KMS-11 (cell line): ENCODE results near the gene MED4.

Source experiments
- H2AFZ ChIP-seq: fragments of 200-600 bp; sonication (generic); 2 replicates; pipeline ENCODE4 v1.6.1; 2016; ENCODE audit warnings: antibody characterized with exemption, mixed run types, low read depth
- H3K27ac ChIP-seq: fragments of 200-600 bp; sonication (generic); 2 replicates; pipeline ENCODE4 v1.6.1; 2016; ENCODE audit warnings: mild to moderate bottlenecking, mixed run types
- H3K27me3 ChIP-seq: fragments of 200-600 bp; sonication (generic); 2 replicates; pipeline ENCODE4 v1.6.1; 2017; ENCODE audit warnings: mild to moderate bottlenecking, low read depth, mixed run types, moderate library complexity; ENCODE audit not compliant: insufficient read depth
- H3K36me3 ChIP-seq: fragments of 200-600 bp; sonication (generic); 2 replicates; pipeline ENCODE4 v1.6.1; 2017; ENCODE audit warnings: mild to moderate bottlenecking, mixed run types; ENCODE audit not compliant: insufficient read depth
- H3K4me1 ChIP-seq: fragments of 200-600 bp; sonication (generic); 2 replicates; pipeline ENCODE4 v1.6.1; 2016; ENCODE audit warnings: mild to moderate bottlenecking, low read depth, mixed run types; ENCODE audit not compliant: poor library complexity, severe bottlenecking
- H3K4me2 ChIP-seq: fragments of 200-600 bp; sonication (generic); 2 replicates; pipeline ENCODE4 v1.7.0; 2016; ENCODE audit warnings: mild to moderate bottlenecking, mixed run types
- H3K4me3 ChIP-seq: fragments of 200-600 bp; sonication (generic); IDR thresholded peaks from 2 replicates; pipeline ENCODE4 v1.6.1; 2017; ENCODE audit warnings: low read depth, low read length, mixed read lengths; ENCODE audit not compliant: insufficient read depth
- H3K79me2 ChIP-seq: fragments of 200-600 bp; sonication (generic); 2 replicates; pipeline ENCODE4 v1.6.1; 2016; ENCODE audit warnings: low read depth, mixed run types; ENCODE audit not compliant: insufficient read depth
- H3K9ac ChIP-seq: fragments of 200-600 bp; sonication (generic); 2 replicates; pipeline ENCODE4 v1.6.1; 2016; ENCODE audit warnings: mild to moderate bottlenecking, mixed run types
- H4K20me1 ChIP-seq: fragments of 200-600 bp; sonication (generic); 2 replicates; pipeline ENCODE4 v1.6.1; 2016; ENCODE audit warnings: mild to moderate bottlenecking, mixed run types; ENCODE audit not compliant: insufficient read depth
- TF ChIP-seq, protein P1 (sequence below): fragments of 200-600 bp; sonication (generic); conservative IDR thresholded peaks from 2 replicates; pipeline ENCODE4 v1.6.1; 2017; ENCODE audit warnings: low read depth, mild to moderate bottlenecking, antibody characterized with exemption, low read length, moderate library complexity, mixed read lengths

The MED4 gene

DNA sequence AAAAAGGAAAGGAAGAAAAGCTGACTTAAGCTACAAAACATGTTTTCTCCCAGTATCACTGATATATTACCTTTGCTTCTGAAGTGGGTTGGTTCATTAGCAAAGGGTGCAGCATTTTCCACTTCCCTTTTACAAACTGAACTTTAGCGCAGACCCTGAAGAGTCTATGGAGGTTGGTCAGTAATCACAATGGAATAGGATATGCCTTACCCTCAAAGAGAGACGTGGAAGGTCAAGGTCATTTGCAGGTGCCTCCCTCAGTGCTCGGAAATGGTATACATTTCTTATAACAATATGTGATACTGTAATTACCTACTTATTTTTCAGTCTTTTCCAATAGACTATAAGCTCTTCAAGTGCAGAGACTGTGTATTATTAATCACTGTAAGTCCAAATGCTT is 21.9 kb upstream of the MED4 start:
- Histone ChIP-seq H3K4me1 (no peaks in the 10 kb centered on the region), H3K4me3 (no peak overlapping the region), H3K27me3 (no peaks in the 10 kb centered on the region), H3K36me3 (no peaks in the 10 kb centered on the region), H3K4me2 (no peak overlapping the region), H2AFZ (no peak overlapping the region), H4K20me1 (no peaks in the 10 kb centered on the region), H3K79me2 (no peaks in the 10 kb centered on the region), H3K27ac (no peak overlapping the region), H3K9ac (no peak overlapping the region)
- TF ChIP-seq, protein P1, sequence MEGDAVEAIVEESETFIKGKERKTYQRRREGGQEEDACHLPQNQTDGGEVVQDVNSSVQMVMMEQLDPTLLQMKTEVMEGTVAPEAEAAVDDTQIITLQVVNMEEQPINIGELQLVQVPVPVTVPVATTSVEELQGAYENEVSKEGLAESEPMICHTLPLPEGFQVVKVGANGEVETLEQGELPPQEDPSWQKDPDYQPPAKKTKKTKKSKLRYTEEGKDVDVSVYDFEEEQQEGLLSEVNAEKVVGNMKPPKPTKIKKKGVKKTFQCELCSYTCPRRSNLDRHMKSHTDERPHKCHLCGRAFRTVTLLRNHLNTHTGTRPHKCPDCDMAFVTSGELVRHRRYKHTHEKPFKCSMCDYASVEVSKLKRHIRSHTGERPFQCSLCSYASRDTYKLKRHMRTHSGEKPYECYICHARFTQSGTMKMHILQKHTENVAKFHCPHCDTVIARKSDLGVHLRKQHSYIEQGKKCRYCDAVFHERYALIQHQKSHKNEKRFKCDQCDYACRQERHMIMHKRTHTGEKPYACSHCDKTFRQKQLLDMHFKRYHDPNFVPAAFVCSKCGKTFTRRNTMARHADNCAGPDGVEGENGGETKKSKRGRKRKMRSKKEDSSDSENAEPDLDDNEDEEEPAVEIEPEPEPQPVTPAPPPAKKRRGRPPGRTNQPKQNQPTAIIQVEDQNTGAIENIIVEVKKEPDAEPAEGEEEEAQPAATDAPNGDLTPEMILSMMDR, result no peak

DNA sequence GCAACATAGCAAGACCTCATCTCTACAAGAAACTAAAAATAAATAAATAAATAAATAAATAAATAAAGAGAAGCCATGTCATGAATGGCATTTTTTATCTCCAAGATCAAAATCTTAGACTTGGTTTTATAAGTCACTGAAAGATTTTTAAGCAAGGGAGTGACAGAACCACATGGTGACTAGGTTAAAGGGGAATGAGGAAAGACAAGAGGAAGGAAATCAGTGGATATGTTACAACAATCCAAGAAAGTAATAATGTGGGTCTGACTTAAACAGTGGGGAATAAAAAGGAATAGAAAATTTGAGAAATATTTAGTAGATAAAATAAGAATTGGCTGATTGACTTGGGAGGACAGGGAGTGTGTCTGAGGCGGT is 18.8 kb upstream of the MED4 start:
- Histone ChIP-seq H3K9ac (no peak overlapping the region), H3K4me3 (no peak overlapping the region), H3K4me1 (no peaks in the 10 kb centered on the region), H3K79me2 (no peaks in the 10 kb centered on the region), H3K27me3 (no peaks in the 10 kb centered on the region), H3K4me2 (no peak overlapping the region), H2AFZ (no peak overlapping the region), H4K20me1 (no peaks in the 10 kb centered on the region), H3K36me3 (no peaks in the 10 kb centered on the region), H3K27ac (no peak overlapping the region)
- TF ChIP-seq, protein P1, result no peak

DNA sequence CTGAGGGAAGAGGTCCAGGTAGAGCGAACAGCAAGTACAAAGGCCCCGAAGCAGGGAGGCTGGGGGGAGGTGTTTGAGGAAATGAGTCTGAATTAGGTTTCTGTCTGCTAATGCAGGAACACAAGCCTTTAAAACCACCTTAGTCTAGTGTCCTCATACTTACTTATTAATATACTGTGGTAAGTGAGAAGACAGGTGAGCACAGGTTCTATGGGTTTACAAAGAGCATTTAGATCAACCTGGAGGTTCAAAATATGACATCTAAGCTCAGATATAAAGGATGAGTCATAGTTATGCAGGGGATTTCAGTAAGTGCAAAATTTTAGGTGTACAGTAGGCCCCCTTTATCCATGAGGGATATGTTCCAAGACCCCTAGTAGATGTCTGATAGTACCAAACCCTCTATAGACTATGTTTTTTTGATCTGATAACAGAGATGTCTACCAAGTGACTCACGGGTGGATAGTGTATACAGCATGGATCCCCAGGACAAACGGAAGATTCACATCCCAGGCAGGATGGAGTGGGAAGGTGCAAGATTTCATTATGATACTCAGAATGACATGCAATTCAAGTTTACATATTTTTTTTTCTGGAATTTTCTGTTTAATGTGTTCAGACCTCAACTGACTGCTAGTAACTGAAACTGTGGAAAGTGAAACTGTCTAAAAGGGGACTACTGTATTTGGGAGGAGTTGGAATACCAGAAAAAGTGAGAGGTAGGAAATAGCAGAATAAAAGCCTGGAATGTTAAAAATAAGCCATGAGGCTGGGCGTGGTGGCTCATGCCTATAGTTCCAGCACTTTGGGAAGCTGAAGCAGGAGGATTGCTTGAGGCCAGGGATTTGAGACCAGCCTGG is 18.2 kb upstream of the MED4 start:
- H4K20me1 ChIP-seq, result no peaks in the 10 kb centered on the region
- no peak overlapping the region for H3K4me3 ChIP-seq
- H3K4me1 ChIP-seq, result no peaks in the 10 kb centered on the region
- no peaks in the 10 kb centered on the region for H3K79me2 ChIP-seq
- TF ChIP-seq, protein P1, result no peak
- H2AFZ ChIP-seq, result no peak overlapping the region
- H3K9ac ChIP-seq, result no peak overlapping the region
- no peak overlapping the region for H3K27ac ChIP-seq
- H3K36me3 ChIP-seq, result no peaks in the 10 kb centered on the region
- H3K4me2 ChIP-seq, result no peak overlapping the region
- H3K27me3 ChIP-seq, result no peaks in the 10 kb centered on the region

DNA sequence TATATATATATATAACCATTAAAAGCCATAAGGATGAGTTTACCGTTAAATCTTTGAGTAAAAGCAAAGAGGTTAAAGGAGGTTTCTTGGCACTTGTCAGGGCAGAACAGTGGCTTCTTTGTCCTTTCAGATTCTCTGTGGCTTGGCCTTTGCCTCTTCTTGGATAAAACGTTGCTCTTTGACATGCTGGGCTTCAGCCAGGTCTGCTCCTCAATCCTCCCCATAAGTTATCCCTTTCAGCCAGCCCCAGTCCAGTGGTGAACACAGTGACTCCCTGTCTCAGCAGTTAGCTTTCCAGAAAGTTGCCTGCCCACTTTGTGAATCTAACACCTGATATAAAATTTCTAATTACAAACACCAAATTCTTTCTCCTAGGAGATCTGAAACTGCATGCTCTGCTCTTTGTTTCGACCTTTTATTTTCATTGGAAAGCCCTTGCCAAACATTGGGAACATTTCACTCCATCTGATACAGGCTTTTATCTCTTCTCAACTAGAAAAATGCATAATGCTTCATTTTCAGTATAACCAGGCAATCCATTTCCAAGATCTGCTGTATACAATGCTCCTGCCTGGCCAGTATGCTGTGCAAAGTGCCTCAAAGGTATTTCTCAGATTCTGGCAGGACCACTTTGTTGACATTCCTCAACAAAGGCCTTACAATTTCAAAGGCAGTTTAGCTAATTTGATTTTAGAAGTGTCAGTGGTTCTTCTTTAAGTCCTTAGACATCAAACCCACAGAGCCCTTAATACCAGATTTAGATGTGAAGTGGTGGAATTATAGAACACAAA is 16.2 kb upstream of the MED4 start:
- no peak overlapping the region for H3K9ac ChIP-seq
- no peaks in the 10 kb centered on the region for H4K20me1 ChIP-seq
- no peaks in the 10 kb centered on the region for H3K27me3 ChIP-seq
- no peaks in the 10 kb centered on the region for H3K4me1 ChIP-seq
- H3K36me3 ChIP-seq, result no peaks in the 10 kb centered on the region
- no peak overlapping the region for H3K4me3 ChIP-seq
- TF ChIP-seq, protein P1, result no peak
- H3K27ac ChIP-seq, result no peak overlapping the region
- H3K79me2 ChIP-seq, result no peaks in the 10 kb centered on the region
- no peak overlapping the region for H3K4me2 ChIP-seq
- H2AFZ ChIP-seq, result no peak overlapping the region
